M059J (cell line): Measurements from ENCODE around the gene TPTE. TPM values are rescaled to one million over a fixed set of nuclear protein-coding genes. Genes with fewer than 3 reads are reported as not detected.
"Not testable (repeated sequence)": the region's sequence is repeated elsewhere in the genome, so short reads cannot be mapped to it uniquely, and the experiment has no call there.

Experiments used
- DNase-seq: peaks from one replicate; pipeline ENCODE4 v3.0.0-alpha.2; 2012; ENCODE audit warnings: low read depth
- total RNA-seq: library from RNA; depleted of rRNA; stranded (reverse); fragments of >200 nt; shearing (Covaris generic); gene quantifications from 2 replicates; pipeline ENCODE4 v1.2.3, GENCODE V29; 2014

Gene TPTE
- total RNA-seq, 1 experiment from 2014 or later, result not detected

GRCh38 chr21:10616535-10616934 lies 95.2 kb downstream of the TPTE start:
- no peak for DNase-seq

DNA sequence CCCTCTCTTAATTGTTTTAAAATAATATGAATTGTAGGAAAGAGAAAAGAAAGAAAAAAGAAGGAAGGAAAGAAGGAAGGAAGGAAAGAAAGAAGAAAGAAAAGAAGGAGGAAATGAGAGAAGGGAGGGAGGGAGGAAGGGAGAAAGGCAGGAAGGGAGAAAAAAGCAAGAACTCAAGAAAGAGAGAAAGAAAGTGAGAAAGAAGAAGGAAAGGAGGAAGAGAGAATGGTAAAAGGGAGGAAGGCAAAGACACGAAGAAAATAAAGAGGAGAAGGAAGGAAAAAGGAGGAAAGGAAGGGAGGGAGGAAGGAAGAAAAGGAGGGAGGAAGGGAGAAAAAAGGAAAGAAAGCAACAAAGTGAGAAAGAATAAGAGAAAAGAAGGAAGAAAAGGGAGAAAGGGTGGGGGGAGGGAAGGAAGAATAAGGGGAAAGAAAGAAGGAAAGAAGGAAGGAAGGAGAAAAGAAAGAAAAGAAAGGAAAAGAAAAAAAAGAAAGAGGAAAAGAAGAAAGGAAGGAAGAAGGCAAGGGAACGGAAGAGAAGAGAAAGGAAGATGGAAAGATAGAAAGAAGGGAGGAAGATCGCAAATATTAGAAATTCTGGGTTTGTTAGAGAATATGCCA lies 95.9 kb downstream of the TPTE start:
- not testable (repeated sequence) for DNase-seq

DNA sequence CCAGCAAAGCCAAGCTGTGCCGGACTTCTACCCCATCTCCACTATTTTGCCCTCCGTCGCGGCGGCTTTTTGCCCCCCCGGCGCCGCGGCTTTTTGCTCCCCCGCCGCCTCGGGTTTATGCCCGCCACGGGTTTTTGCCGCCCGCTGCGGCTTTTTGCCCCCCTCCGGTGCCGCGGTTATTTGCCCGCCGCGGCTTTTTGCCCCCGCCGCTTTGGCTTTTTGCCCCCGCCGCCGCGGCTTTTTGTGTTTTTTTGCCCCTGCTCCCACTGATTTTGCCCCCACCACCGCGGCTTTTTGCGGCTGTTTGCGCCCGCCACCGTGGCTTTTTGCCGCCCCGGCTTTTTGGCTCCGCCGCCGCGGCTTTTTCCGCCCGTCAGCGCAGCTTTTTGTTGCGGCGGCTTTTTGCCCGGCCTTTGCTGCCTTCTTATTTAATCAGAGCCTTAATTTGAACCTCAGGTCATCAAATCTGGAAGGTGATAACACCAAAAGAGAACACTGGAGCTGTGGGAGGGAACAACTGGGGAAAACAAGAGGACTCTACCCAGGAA lies 106.0 kb downstream of the TPTE start:
- no peak for DNase-seq

DNA sequence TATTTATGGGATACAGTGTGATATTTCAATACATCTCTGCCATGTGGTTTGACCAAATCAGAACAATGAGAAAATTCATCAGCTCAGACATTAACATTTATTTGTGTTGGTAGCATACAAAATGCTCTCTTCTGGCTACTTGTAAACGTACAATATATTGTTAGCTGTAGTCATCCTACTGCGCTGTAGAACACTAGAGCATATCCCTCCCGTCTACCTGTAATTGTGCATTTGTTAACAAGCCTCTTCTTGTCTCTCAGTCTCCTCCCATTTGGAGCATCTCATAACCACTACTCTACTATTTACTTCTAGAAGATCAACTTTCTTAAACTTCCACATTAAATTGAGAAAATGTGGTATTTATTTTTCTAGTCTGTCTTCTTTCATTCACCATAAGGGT lies 107.9 kb downstream of the TPTE start:
- not testable (repeated sequence) for DNase-seq

DNA sequence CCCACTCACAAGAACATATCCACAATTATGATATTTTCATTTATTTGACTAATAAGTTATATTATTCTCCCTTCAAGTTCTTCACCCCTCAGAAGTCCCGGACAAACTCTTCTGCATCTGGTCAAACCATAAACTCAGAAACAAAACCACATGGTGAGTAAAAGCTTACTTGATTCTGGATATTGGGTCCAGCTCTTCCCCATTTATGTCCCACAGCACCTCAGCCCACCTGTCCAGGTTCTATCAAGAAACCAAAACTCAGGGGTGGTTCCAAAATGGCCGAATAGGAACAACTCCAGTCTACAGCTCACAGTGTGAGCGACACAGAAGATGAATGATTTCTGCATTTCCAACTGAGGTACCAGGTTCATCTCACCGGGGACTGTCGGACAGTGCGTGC lies 109.4 kb downstream of the TPTE start:
- DNase-seq, result not testable (repeated sequence)

DNA sequence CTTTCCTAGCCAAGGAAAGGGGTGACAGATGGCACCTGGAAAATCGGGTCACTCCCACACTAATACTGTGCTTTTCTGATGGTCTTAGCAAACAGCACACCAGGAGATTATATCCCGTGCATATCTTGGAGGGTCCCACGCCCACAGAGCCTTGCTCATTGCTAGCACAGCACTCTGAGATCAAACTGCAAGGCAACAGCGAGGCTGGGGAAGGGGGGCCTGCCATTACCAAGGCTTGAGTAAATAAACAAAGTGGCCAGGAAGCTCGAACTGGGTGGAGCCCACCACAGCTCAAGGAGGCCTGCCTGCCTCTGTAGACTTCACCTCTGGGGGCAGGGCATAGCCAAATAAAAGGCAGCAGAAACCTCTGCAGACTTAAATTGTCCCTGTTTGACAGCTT lies 109.9 kb downstream of the TPTE start:
- not testable (repeated sequence) for DNase-seq

DNA sequence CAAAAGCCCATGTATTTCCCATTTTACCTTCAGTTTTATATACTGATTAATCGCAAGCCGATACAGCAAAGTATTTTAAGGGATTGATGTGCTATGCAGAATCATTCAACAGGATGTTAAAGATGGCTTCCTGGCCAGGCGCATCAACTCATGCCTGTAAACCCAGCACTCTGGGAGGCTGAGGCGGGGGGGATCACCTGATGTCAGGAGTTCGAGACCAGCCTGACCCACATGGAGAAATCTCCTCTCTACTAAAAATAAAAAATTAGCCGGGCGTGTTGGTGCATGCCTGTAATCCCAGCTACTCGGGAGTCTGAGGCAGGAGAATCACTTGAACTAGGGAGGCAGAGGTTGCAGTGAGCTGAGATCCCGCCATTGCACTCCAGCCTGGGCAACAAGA lies 116.8 kb downstream of the TPTE start:
- not testable (repeated sequence) for DNase-seq

GRCh38 chr21:10639123-10639522 lies 117.7 kb downstream of the TPTE start:
- DNase-seq, result no peak

- DNase-seq, result not testable (repeated sequence)
These were observed 118.4 kb downstream of the TPTE start for GRCh38 chr21:10639746-10640145.

- DNase-seq, result no peak
These were observed 119.1 kb downstream of the TPTE start for GRCh38 chr21:10640446-10640845.

GRCh38 chr21:10641107-10641506 lies 119.7 kb downstream of the TPTE start:
- no peak for DNase-seq

- DNase-seq, result not testable (repeated sequence)
These were observed 124.3 kb downstream of the TPTE start for GRCh38 chr21:10645667-10646066.

GRCh38 chr21:10649350-10650149 lies 128.2 kb downstream of the TPTE start:
- DNase-seq, result not testable (repeated sequence)

DNA sequence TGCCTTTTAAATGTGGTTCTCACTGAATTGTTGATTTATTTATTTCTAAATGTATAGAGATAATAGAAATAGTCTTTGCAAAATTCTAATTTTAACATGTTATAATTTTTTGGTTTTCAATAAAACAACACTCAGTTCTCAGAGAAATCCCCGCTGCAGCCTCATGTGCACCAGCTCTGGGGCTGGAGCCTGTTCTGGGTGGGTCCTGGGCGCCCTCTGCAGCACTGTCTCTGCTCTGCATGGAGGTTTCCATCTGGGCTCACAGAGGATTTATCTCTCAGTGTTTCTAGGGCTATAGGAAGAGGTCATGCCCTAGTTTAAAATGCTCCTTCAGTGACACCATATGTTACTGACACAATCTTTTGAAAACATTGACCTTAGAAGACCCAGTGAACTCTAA lies 128.9 kb downstream of the TPTE start:
- DNase-seq, result not testable (repeated sequence)
